Sigmoid colon (tissue), 4 donors: ENCODE results near the gene C19orf38.
"Not testable (repeated sequence)": the region's sequence is repeated elsewhere in the genome, so short reads cannot be mapped to it uniquely, and the experiment has no call there.

Source experiments
- CTCF ChIP-seq, 4 experiments: fragments of 450-650 bp in 3 of 4; fragments of 200-600 bp in 1 of 4; IDR thresholded peaks; one replicate each; pipeline ENCODE4 v1.5.1; 2016 to 2019; ENCODE audit warnings: antibody characterized with exemption in 4 of 4, mild to moderate bottlenecking in 3 of 4, moderate library complexity in 2 of 4
- POLR2A ChIP-seq, 2 donors: fragments of 450-650 bp; IDR thresholded peaks; one replicate each; pipeline ENCODE4 v1.6.1; 2016; ENCODE audit warnings: antibody characterized with exemption in 2 of 2, mild to moderate bottlenecking in 2 of 2, moderate library complexity in 2 of 2
- POLR2AphosphoS5 ChIP-seq, 4 donors: sonication (generic); formaldehyde crosslinking; IDR thresholded peaks; one replicate each; pipeline ENCODE4 v1.6.1; 2017; ENCODE audit warnings: antibody characterized with exemption in 4 of 4

- not testable (repeated sequence) for TF ChIP-seq CTCF, POLR2A, POLR2AphosphoS5 (IDR thresholded peaks at IDR 0.05)
Measured at GRCh38 chr19:10869872-10870311, 21.7 kb downstream of the C19orf38 start.
